Activated T-helper 2 cell treated with anti-CD3 and anti-CD28 coated beads, Interferon-gamma antibody, Interleukin-2, Interleukin-4, amounts not matched to agents 10 μg/mL and 5 μg/mL and 100 μg/mL, durations not matched to agents 14 hours and 24 hours and 36 hours (primary cell): Measurements from ENCODE around the gene TERT. TPM values are rescaled to one million over a fixed set of nuclear protein-coding genes. Genes with fewer than 3 reads are reported as not detected.
"Not testable (repeated sequence)": the region's sequence is repeated elsewhere in the genome, so short reads cannot be mapped to it uniquely, and the experiment has no call there.

Experiments used
- DNase-seq: peaks from one replicate; pipeline ENCODE4 v3.0.0; 2021; ENCODE audit warnings: low spot score
- H3K27ac Mint-ChIP-seq: one replicate; pipeline ENCODE4 v1.8.0; 2021; ENCODE audit warnings: mixed read lengths
- H3K27me3 Mint-ChIP-seq: one replicate; pipeline ENCODE4 v1.8.0; 2021; ENCODE audit warnings: low read depth, mixed read lengths
- H3K36me3 Mint-ChIP-seq: one replicate; pipeline ENCODE4 v1.8.0; 2021; ENCODE audit warnings: low read depth, mixed read lengths
- H3K4me1 Mint-ChIP-seq: one replicate; pipeline ENCODE4 v1.8.0; 2021; ENCODE audit warnings: low read depth, mixed read lengths
- H3K4me3 Mint-ChIP-seq: one replicate; pipeline ENCODE4 v1.8.0; 2021; ENCODE audit warnings: low read depth, mild to moderate bottlenecking, moderate library complexity, mixed read lengths
- H3K9me3 Mint-ChIP-seq: one replicate; pipeline ENCODE4 v1.8.0; 2021; ENCODE audit warnings: mixed read lengths
- intact Hi-C: fragments of 100-400 bp; cut with micrococcal nuclease; formaldehyde crosslinking; loops from one replicate; pipeline ENCODE4 v1.15.1; 2023
- total RNA-seq: library from RNA; stranded (reverse); gene quantifications from 2 replicates; pipeline ENCODE4 v1.2.3, GENCODE V29; 2022

TERT gene
- total RNA-seq, 1 donor from 2014 or later, result 12.0 TPM

GRCh38 chr5:1273745-1274144 lies 21.1 kb downstream of the TERT start:
- peaks cover 4% of the 10 kb centered on the region for H3K4me1 Mint-ChIP-seq
- no peak overlapping the region for H3K27ac Mint-ChIP-seq
- no peak overlapping the region for H3K4me3 Mint-ChIP-seq
- no peaks in the 10 kb centered on the region for H3K27me3 Mint-ChIP-seq
- no peak for DNase-seq
- intact Hi-C loops, result no loop called here
- no peaks in the 10 kb centered on the region for H3K9me3 Mint-ChIP-seq
- peaks cover 23% of the 10 kb centered on the region for H3K36me3 Mint-ChIP-seq

DNA sequence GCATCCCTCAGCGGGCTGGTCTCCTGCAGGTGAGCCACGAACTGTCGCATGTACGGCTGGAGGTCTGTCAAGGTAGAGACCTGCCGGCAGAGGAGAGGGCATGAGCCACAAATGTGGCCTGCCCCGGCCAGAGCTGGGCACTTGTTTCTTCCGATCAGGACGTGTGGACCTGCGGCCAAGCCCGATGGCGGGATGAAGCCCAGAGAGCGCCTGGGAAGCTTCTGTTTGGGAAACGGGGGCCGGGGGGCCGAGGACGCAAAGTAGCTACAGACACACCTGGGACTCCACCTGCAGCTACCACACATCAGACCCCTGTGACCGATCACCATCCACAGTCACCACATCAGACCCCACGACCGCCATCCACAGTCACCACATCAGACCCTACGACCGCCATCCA lies 22.7 kb downstream of the TERT start:
- Mint-ChIP-seq H3K4me3 (no peak overlapping the region), H3K4me1 (peaks cover 8% of the 10 kb centered on the region), H3K27me3 (no peaks in the 10 kb centered on the region), H3K36me3 (peaks cover 19% of the 10 kb centered on the region), H3K27ac (no peak overlapping the region), H3K9me3 (no peaks in the 10 kb centered on the region)
- no peak for DNase-seq
- intact Hi-C loops, result no loop called here

GRCh38 chr5:1270933-1271914 lies 23.6 kb downstream of the TERT start:
- no peaks in the 10 kb centered on the region for H3K9me3 Mint-ChIP-seq

DNA sequence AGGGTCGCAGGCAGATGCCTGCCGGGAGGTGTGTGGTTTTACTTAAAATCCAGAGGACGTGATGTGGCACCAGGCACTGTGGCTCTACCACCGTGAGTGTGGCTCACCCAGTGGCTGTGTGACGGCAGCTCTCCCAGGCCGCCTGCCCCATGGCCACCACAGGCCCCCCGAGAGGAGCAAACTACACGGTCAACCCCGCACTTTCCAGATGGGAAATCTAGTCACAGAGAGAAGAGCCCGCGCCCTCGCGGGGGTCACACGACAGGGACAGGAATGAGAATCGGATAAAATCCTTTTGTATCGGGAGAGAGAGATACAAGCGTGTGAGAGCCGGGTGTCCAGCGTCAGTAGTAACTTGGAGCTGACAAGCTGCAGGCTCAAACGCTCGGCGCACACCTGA lies 24.4 kb downstream of the TERT start:
- no peaks in the 10 kb centered on the region for H3K27me3 Mint-ChIP-seq
- H3K4me3 Mint-ChIP-seq, result no peak overlapping the region

More at GRCh38 chr5:1270933-1271914, 23.6 kb downstream of the TERT start:
- no peak overlapping the region for H3K27ac Mint-ChIP-seq
- no peaks in the 10 kb centered on the region for H3K27me3 Mint-ChIP-seq
- H3K4me3 Mint-ChIP-seq, result no peak overlapping the region
- intact Hi-C loops, result no loop called here
- peaks cover 16% of the 10 kb centered on the region for H3K36me3 Mint-ChIP-seq
- peaks cover 8% of the 10 kb centered on the region for H3K4me1 Mint-ChIP-seq
- DNase-seq, result no peak

DNA sequence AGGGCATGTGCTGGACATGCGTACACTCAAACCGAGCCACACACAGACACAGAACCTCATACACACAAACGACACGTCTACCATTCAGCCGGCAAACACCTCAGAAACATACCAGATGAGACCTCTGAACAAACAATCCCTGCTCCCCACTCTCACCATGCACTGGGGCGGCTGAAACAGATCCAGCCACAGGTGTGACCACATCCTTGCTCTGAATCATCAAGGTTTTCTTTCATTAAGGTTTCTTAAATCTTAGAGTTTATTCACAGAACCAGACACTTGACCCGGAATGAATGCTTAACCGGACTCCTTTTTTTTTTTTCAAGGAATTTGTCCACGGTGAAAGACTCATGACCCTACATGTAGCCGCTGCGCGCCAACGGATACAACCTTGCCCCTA lies 26.2 kb downstream of the TERT start:
- Mint-ChIP-seq H3K4me3 (no peak overlapping the region), H3K27ac (no peak overlapping the region), H3K4me1 (peaks cover 8% of the 10 kb centered on the region), H3K27me3 (no peaks in the 10 kb centered on the region), H3K9me3 (no peaks in the 10 kb centered on the region), H3K36me3 (peaks cover 9% of the 10 kb centered on the region)
- DNase-seq, result peak; percentile 17
- intact Hi-C loops, result no loop called here

More for the DNA sequence above, 24.4 kb downstream of the TERT start:
- Mint-ChIP-seq H3K36me3 (peaks cover 16% of the 10 kb centered on the region), H3K27ac (no peak overlapping the region), H3K4me1 (peaks cover 8% of the 10 kb centered on the region), H3K9me3 (no peaks in the 10 kb centered on the region)
- intact Hi-C loops, result no loop called here
- DNase-seq, result no peak

- peaks cover 9% of the 10 kb centered on the region for H3K36me3 Mint-ChIP-seq
- H3K27me3 Mint-ChIP-seq, result no peaks in the 10 kb centered on the region
- H3K4me1 Mint-ChIP-seq, result peaks cover 8% of the 10 kb centered on the region
- H3K9me3 Mint-ChIP-seq, result no peaks in the 10 kb centered on the region
- intact Hi-C loops, result no loop called here
- no peak for DNase-seq
- H3K4me3 Mint-ChIP-seq, result no peak overlapping the region
- H3K27ac Mint-ChIP-seq, result no peak overlapping the region
Measured at GRCh38 chr5:1268056-1268455, 26.8 kb downstream of the TERT start.

GRCh38 chr5:1267464-1267863 lies 27.4 kb downstream of the TERT start:
- H3K27ac Mint-ChIP-seq, H3K27me3 Mint-ChIP-seq, H3K36me3 Mint-ChIP-seq, DNase-seq, H3K4me3 Mint-ChIP-seq, H3K4me1 Mint-ChIP-seq, intact Hi-C loops, H3K9me3 Mint-ChIP-seq: not testable (repeated sequence)

GRCh38 chr5:1266791-1267190 lies 28.1 kb downstream of the TERT start:
- intact Hi-C loops, result no loop called here
- no peak for DNase-seq
- H3K27ac Mint-ChIP-seq, result no peak overlapping the region
- no peaks in the 10 kb centered on the region for H3K27me3 Mint-ChIP-seq
- H3K4me3 Mint-ChIP-seq, result no peak overlapping the region
- peaks cover 8% of the 10 kb centered on the region for H3K36me3 Mint-ChIP-seq
- H3K9me3 Mint-ChIP-seq, result no peaks in the 10 kb centered on the region
- peaks cover 8% of the 10 kb centered on the region for H3K4me1 Mint-ChIP-seq

DNA sequence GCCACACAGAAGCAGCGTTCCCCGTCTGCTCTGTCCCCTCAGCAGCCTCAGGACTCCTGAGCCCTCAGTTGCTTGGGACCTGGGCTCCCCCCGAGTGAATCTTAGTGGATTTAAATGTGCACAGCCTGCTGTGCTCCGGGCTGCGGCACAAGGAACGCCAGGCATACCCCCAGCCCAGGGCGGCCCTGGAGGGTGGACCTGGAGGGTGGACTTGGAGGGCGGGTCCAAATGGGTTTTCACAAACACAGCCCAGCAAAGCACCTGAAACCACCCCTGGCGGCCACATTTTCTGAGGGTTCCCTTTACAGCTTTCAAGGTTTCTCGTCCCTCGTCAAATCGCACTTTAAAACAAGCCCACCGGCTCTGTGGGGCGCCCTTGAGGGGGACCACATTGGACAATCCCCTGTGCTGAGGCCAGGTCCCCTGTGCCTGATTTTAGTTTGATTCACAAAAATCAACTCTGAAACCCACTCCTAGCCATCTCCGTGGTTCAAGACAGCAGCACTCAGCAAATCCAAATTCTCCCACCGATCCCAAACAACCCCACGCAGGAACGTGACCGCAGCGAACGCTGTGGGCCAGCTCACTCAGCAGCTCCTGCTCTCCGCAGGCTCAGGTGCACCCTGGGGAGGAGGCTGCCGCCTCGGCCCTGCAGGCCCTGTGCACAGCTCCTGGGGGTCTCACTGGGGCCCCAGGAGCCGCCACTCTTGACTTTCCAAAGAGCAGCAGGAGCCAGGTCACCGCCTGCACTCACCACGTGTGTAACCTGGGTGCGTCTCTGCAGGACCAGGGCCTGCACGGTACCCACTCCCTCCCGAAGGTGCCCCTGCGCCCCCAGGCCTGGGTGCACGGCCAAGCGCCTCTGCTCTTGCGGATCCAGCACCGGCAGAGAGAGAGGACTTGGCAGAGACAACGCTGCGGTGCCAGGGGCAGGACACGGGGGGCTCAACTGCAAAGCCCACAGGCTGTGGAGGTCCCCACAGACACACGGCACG lies 29.1 kb downstream of the TERT start:
- H3K36me3 Mint-ChIP-seq, result peaks cover 6% of the 10 kb centered on the region
- DNase-seq, result no peak
- intact Hi-C loops, result no loop called here
- H3K27me3 Mint-ChIP-seq, result no peaks in the 10 kb centered on the region
- no peaks in the 10 kb centered on the region for H3K9me3 Mint-ChIP-seq
- H3K27ac Mint-ChIP-seq, result no peak overlapping the region
- H3K4me1 Mint-ChIP-seq, result peaks cover 8% of the 10 kb centered on the region
- H3K4me3 Mint-ChIP-seq, result no peak overlapping the region

- peaks cover 8% of the 10 kb centered on the region for H3K4me1 Mint-ChIP-seq
- H3K27ac Mint-ChIP-seq, result no peak overlapping the region
- DNase-seq, result no peak
- intact Hi-C loops, result no loop called here
- no peak overlapping the region for H3K4me3 Mint-ChIP-seq
- H3K36me3 Mint-ChIP-seq, result peaks cover 3% of the 10 kb centered on the region
- H3K9me3 Mint-ChIP-seq, result no peaks in the 10 kb centered on the region
- no peaks in the 10 kb centered on the region for H3K27me3 Mint-ChIP-seq
Measured at GRCh38 chr5:1265026-1265425, 29.8 kb downstream of the TERT start.

DNA sequence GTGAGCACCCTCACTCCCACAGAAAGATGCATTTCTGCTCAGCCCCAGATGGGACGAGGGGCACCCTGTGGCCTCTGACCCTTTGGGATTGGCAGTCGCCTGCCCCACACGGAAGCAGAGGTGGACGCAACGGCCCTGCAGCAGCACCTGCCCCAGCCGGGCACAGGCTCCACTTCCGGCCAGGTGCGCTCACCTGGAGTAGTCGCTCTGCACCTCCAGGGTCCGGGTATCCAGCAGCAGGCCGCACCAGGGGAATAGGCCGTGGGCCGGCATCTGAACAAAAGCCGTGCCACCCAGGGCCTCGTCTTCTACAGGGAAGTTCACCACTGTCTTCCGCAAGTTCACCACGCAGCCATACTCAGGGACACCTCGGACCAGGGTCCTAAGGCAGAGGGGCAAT lies 30.7 kb downstream of the TERT start:
- Mint-ChIP-seq H3K27ac (no peak overlapping the region), H3K4me1 (peaks cover 8% of the 10 kb centered on the region), H3K4me3 (no peak overlapping the region), H3K9me3 (no peaks in the 10 kb centered on the region), H3K36me3 (peaks cover 3% of the 10 kb centered on the region), H3K27me3 (no peaks in the 10 kb centered on the region)
- DNase-seq, result no peak
- intact Hi-C loops, result no loop called here

DNA sequence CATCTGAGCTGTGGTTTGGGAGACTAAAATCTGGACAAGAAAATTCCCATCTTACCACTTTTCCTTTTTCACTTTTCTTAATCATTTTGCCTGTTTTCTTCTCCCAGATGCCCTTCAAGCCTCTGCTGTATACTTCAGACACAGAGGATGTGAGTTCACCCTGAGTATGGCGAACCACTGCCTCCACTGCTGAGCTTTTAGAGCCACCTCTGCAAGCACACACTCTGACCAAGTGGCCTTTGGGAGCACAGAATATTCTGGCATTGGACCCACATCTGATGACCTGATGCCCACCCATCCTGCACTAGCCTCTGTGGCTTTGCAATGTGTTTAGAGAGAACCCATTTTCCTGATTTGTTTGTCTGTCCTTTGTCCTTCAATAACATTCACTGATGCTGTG lies 32.5 kb downstream of the TERT start:
- H3K27me3 Mint-ChIP-seq, result no peaks in the 10 kb centered on the region
- intact Hi-C loops, result no loop called here
- H3K4me3 Mint-ChIP-seq, result no peak overlapping the region
- no peaks in the 10 kb centered on the region for H3K9me3 Mint-ChIP-seq
- no peaks in the 10 kb centered on the region for H3K4me1 Mint-ChIP-seq
- no peak for DNase-seq
- no peak overlapping the region for H3K27ac Mint-ChIP-seq
- peaks cover under 1% of the 10 kb centered on the region for H3K36me3 Mint-ChIP-seq
